HepG2 (cell line): ENCODE data around the gene FXYD6. TPM values are rescaled to one million over a fixed set of nuclear protein-coding genes. Genes with fewer than 3 reads are reported as not detected.

Source experiments
- ATAC-seq: fragments of 200-7000 bp; cut with Tn5 transposase; 3 replicates; pipeline ENCODE4 v1.9.1; 2020; ENCODE audit warnings: mild to moderate bottlenecking, moderate library complexity
- BruUV-seq: library from RNA; stranded (reverse); fragments of 400-500 nt; replicated peaks from 2 replicates; lab custom pipeline; 2021; lab: Mats Ljungman, UMichigan
- CTCF ChIA-PET: fragments of 300-600 bp; formaldehyde crosslinking; extraction: SDS; loops from one replicate; lab custom pipeline; 2021; ENCODE audit warnings: low total read pairs, inconsistent platforms, low intra/inter-chr PET ratio; lab: Yijun Ruan, JAX
- POLR2A ChIA-PET: fragments of 350-600 bp; sonication (Branson Sonifier 250); formaldehyde crosslinking; loops from one replicate; lab custom pipeline; 2020; ENCODE audit warnings: antibody characterized with exemption, inconsistent platforms; lab: Yijun Ruan, JAX
- DNase-seq: peaks from one replicate; pipeline ENCODE4 v3.0.0-alpha.2; 2015; ENCODE audit warnings: low spot score
- FAIRE-seq: peaks from 3 replicates; lab custom pipeline; 2011; peaks lifted over from hg19 to GRCh38; lab: Jason Lieb, UNC
- H2AFZ ChIP-seq: one replicate; pipeline ENCODE4 v1.6.1; 2011; ENCODE audit warnings: low read length, inconsistent platforms
- H3K27ac ChIP-seq: fragments of 300-600 bp; 3 replicates; pipeline ENCODE4 v1.8.0; 2011; ENCODE audit warnings: mixed run types, mild to moderate bottlenecking, mixed read lengths, low read length, inconsistent platforms; ENCODE audit not compliant: insufficient read depth; ENCODE audit errors: extremely low read length
- H3K27me3 ChIP-seq, 2 experiments: fragments of 200-600 bp in 1 of 2; 2 replicates in 1 of 2; 3 replicates in 1 of 2; pipeline versions ENCODE4 v1.6.0 to v1.8.0; 2011; ENCODE audit warnings: low read length in 2 of 2, mild to moderate bottlenecking in 2 of 2, moderate library complexity in 2 of 2, inconsistent platforms in 1 of 2; ENCODE audit not compliant: insufficient read depth in 2 of 2, control insufficient read depth in 1 of 2
- H3K36me3 ChIP-seq, 2 experiments: fragments of 200-600 bp in 1 of 2; replicated peaks in 1 of 2; 2 replicates in 1 of 2; 3 replicates in 1 of 2; pipeline versions ENCODE4 v1.5.1 to v1.8.0; 2011; ENCODE audit warnings: low read length in 2 of 2, inconsistent platforms in 1 of 2; ENCODE audit not compliant: insufficient read depth in 2 of 2, control insufficient read depth in 1 of 2
- H3K4me1 ChIP-seq: 2 replicates; pipeline ENCODE4 v1.5.1; 2012; ENCODE audit warnings: low read length, inconsistent platforms; ENCODE audit not compliant: insufficient read depth
- H3K4me2 ChIP-seq: 2 replicates; pipeline ENCODE4 v1.6.0; 2011; ENCODE audit warnings: low read depth, low read length, inconsistent platforms
- H3K4me3 ChIP-seq, 3 experiments: fragments of 200-600 bp in 1 of 3; sonication (generic), shearing (Covaris generic) in 1 of 3; replicated peaks in 1 of 3; 2 replicates each; pipeline ENCODE4 v1.5.1; 2011 to 2016; ENCODE audit warnings: low read length in 3 of 3, inconsistent platforms in 2 of 3, low read depth in 2 of 3, mild to moderate bottlenecking in 2 of 3, control low read depth in 1 of 3, mixed read lengths in 1 of 3; ENCODE audit not compliant: insufficient read depth in 1 of 3
- H3K79me2 ChIP-seq: one replicate; pipeline ENCODE4 v1.6.1; 2011; ENCODE audit warnings: low read length, inconsistent platforms; ENCODE audit not compliant: insufficient read depth
- H3K9ac ChIP-seq: 2 replicates; pipeline ENCODE4 v1.6.0; 2011; ENCODE audit warnings: mild to moderate bottlenecking, low read depth, low read length, inconsistent platforms; ENCODE audit not compliant: insufficient read depth
- H3K9me3 ChIP-seq: 2 replicates; pipeline ENCODE4 v1.5.1; 2012; ENCODE audit warnings: mild to moderate bottlenecking, low read length
- H4K20me1 ChIP-seq: 2 replicates; pipeline ENCODE4 v1.6.0; 2011; ENCODE audit warnings: inconsistent platforms, mild to moderate bottlenecking, low read length, moderate library complexity; ENCODE audit not compliant: insufficient read depth
- DPF2 ChIP-seq: sonication (generic); formaldehyde crosslinking; IDR thresholded peaks from 2 replicates; pipeline ENCODE4 v1.4.0; 2020; ENCODE audit warnings: mild to moderate bottlenecking, low read depth, missing genetic modification reagents, borderline replicate concordance
- EZH2 ChIP-seq: conservative IDR thresholded peaks from 2 replicates; pipeline ENCODE4 v1.6.1; 2012; ENCODE audit warnings: mild to moderate bottlenecking, low read depth, low read length, moderate library complexity
- NR0B2 ChIP-seq: sonication (generic); formaldehyde crosslinking; IDR thresholded peaks from 2 replicates; pipeline ENCODE4 v1.4.0; 2020; ENCODE audit warnings: mild to moderate bottlenecking, missing genetic modification reagents
- NR2F1 ChIP-seq, 2 experiments: fragments of 450-650 bp in 1 of 2; formaldehyde crosslinking in 1 of 2; IDR thresholded peaks; 2 replicates each; pipeline versions ENCODE4 v1.5.0 to v1.6.1; 2016 to 2020; ENCODE audit warnings: mild to moderate bottlenecking in 1 of 2, missing compliant biosample characterization in 1 of 2, missing genetic modification reagents in 1 of 2, moderate library complexity in 1 of 2
- NR2F6 ChIP-seq, 2 experiments: IDR thresholded peaks; 2 replicates each; pipeline ENCODE4 v1.6.1; 2016; ENCODE audit warnings: antibody characterized with exemption in 1 of 2, mild to moderate bottlenecking in 1 of 2
- RBAK ChIP-seq: sonication (generic); formaldehyde crosslinking; IDR thresholded peaks from 2 replicates; pipeline ENCODE4 v1.5.1; 2020; ENCODE audit warnings: mild to moderate bottlenecking, missing genetic modification reagents
- SIX4 ChIP-seq: sonication (generic); formaldehyde crosslinking; IDR thresholded peaks from 2 replicates; pipeline ENCODE4 v1.4.0; 2020; ENCODE audit warnings: missing genetic modification reagents
- SNAI1 ChIP-seq: sonication (generic); formaldehyde crosslinking; IDR thresholded peaks from 2 replicates; pipeline ENCODE4 v1.5.0; 2020; ENCODE audit warnings: mild to moderate bottlenecking, missing genetic modification reagents, borderline replicate concordance
- ZMYM3 ChIP-seq: sonication (generic); formaldehyde crosslinking; IDR thresholded peaks from 2 replicates; pipeline ENCODE4 v1.5.1; 2020; ENCODE audit warnings: mild to moderate bottlenecking, missing genetic modification reagents
- ZNF280B ChIP-seq: sonication (generic); formaldehyde crosslinking; IDR thresholded peaks from 2 replicates; pipeline ENCODE4 v1.5.0; 2020; ENCODE audit warnings: missing genetic modification reagents, mild to moderate bottlenecking, borderline replicate concordance
- ZNF367 ChIP-seq: sonication (generic); formaldehyde crosslinking; IDR thresholded peaks from 2 replicates; pipeline ENCODE4 v1.4.0; 2020; ENCODE audit warnings: missing genetic modification reagents, borderline replicate concordance
- ZNF503 ChIP-seq: sonication (generic); formaldehyde crosslinking; IDR thresholded peaks from 2 replicates; pipeline ENCODE4 v1.4.0; 2020; ENCODE audit warnings: missing genetic modification reagents
- ZNF512B ChIP-seq: sonication (generic); formaldehyde crosslinking; IDR thresholded peaks from 2 replicates; pipeline ENCODE4 v1.5.1; 2020; ENCODE audit warnings: missing genetic modification reagents, mild to moderate bottlenecking, borderline replicate concordance
- ZNF773 ChIP-seq: sonication (generic); formaldehyde crosslinking; IDR thresholded peaks from 2 replicates; pipeline ENCODE4 v1.4.0; 2020; ENCODE audit warnings: missing genetic modification reagents, borderline replicate concordance
- ZNF83 ChIP-seq: sonication (generic); formaldehyde crosslinking; IDR thresholded peaks from 2 replicates; pipeline ENCODE4 v1.4.0; 2020; ENCODE audit warnings: missing genetic modification reagents, mild to moderate bottlenecking, borderline replicate concordance
- ZSCAN20 ChIP-seq: sonication (generic); formaldehyde crosslinking; IDR thresholded peaks from 2 replicates; pipeline ENCODE4 v1.4.0; 2020; ENCODE audit warnings: missing genetic modification reagents, mild to moderate bottlenecking, borderline replicate concordance
- WGBS: methylation state at CpG from one replicate; pipeline ENCODE4 v1.1.6; 2017; ENCODE audit warnings: low lambda C conversion rate; 5-methylcytosine and 5-hydroxymethylcytosine counted together
- in situ Hi-C: cut with HindIII; loops from 2 replicates; pipeline ENCODE4 v1.10.0; 2017; ENCODE audit warnings: low pct_unique_long_range_greater_than_20kb; ENCODE audit not compliant: extremely low pct_ligation_motif_present
- intact Hi-C: fragments of 100-400 bp; cut with micrococcal nuclease; formaldehyde crosslinking; loops from one replicate; pipeline ENCODE4 v1.10.0; 2022; ENCODE audit not compliant: unreplicated experiment
- polyA plus RNA-seq, 8 experiments: library from polyadenylated mRNA; depleted of rRNA in 3 of 8; stranded (reverse) in 7 of 8; unstranded in 1 of 8; fragments of >200 nt; fragmentation: Illumina TruSeq in 4 of 8; extraction: Trizol in 4 of 8; gene quantifications; 2 replicates each; pipeline versions ENCODE4 v1.2.1 to v1.2.3, GENCODE V29; 2011 to 2016; ENCODE audit warnings: low read depth in 4 of 8, missing spikeins in 1 of 8, mixed read lengths in 1 of 8; ENCODE audit not compliant: insufficient read depth in 1 of 8
- total RNA-seq, 5 experiments: library from RNA; depleted of rRNA; stranded (reverse); fragments of >200 nt; fragmentation: Illumina TruSeq; extraction: Trizol; gene quantifications; 2 replicates each; pipeline ENCODE4 v1.2.3, GENCODE V29; 2016; ENCODE audit warnings: low read depth in 1 of 5

Gene FXYD6
- total and polyA plus RNA-seq, 2 of the 13 experiments (the other 11 are each of a cell fraction or from before 2014, with no cell fraction given), result not detected

GRCh38 chr11:117794135-117794534 is 82.3 kb downstream of the FXYD6 start (continued):
- TF ChIP-seq ZNF512B (CRISPR knock-in tag), result no peak
- TF ChIP-seq ZNF503 (CRISPR knock-in tag), result no peak
- TF ChIP-seq NR0B2 (CRISPR knock-in tag), result no peak

GRCh38 chr11:117793583-117793982 is 82.9 kb downstream of the FXYD6 start:
- WGBS, result 64% methylated on average over 9 of the region's 9 CpGs
- CTCF ChIA-PET, result no interaction called here
- no peak for TF ChIP-seq ZNF773 (CRISPR knock-in tag)
- no peak for TF ChIP-seq SIX4
- no peak for TF ChIP-seq ZNF83 (CRISPR knock-in tag)
- no peak for TF ChIP-seq RBAK
- no peak for TF ChIP-seq ZSCAN20 (CRISPR knock-in tag)
- TF ChIP-seq ZMYM3 (CRISPR knock-in tag), result no peak
- TF ChIP-seq ZNF280B, result no peak
- no peak for TF ChIP-seq EZH2
- no peak for TF ChIP-seq ZNF367 (CRISPR knock-in tag)
- TF ChIP-seq NR2F1 (CRISPR knock-in tag; IDR thresholded peaks at IDR 0.05), result no peak
- TF ChIP-seq SNAI1 (CRISPR knock-in tag), result no peak
- no peak for TF ChIP-seq NR2F6 (IDR thresholded peaks at IDR 0.05)
- TF ChIP-seq NR2F6 (CRISPR knock-in tag; IDR thresholded peaks at IDR 0.05), result no peak
- no peak for TF ChIP-seq DPF2 (CRISPR knock-in tag)

More at GRCh38 chr11:117793583-117793982, 82.9 kb downstream of the FXYD6 start:
- no peaks in the 10 kb centered on the region for H3K9me3 ChIP-seq
- no peaks in the 10 kb centered on the region for H3K79me2 ChIP-seq
- ATAC-seq (no peak), FAIRE-seq (no peak), DNase-seq (no peak)
- in situ Hi-C loops (no loop called here), intact Hi-C loops (no loop called here)
- no TSS peak for BruUV-seq
- H3K9ac ChIP-seq, result no peak overlapping the region
- no peak overlapping the region for H3K4me2 ChIP-seq
- POLR2A ChIA-PET, result no interaction called here
- H3K36me3 ChIP-seq, result no peaks in the 10 kb centered on the region
- H3K4me3 ChIP-seq, result no peak overlapping the region
- H3K4me1 ChIP-seq, result 0 out of 2 replicates have a peak, but pooled peaks cover 6% of the 10 kb centered on the region
- no peak overlapping the region for H3K27ac ChIP-seq
- H4K20me1 ChIP-seq, result no peaks in the 10 kb centered on the region
- peaks cover 5 to 29% of the 10 kb centered on the region in 2 experiments; a peak in 4 of 5 replicates for H3K27me3 ChIP-seq
- no peak overlapping the region for H2AFZ ChIP-seq
